HepG2 (cell line): ENCODE results near the gene HDAC4. TPM values are rescaled to one million over a fixed set of nuclear protein-coding genes. Genes with fewer than 3 reads are reported as not detected.

Experiments
- ATAC-seq: fragments of 200-7000 bp; cut with Tn5 transposase; 3 replicates; pipeline ENCODE4 v1.9.1; 2020; ENCODE audit warnings: mild to moderate bottlenecking, moderate library complexity
- BruUV-seq: library from RNA; stranded (reverse); fragments of 400-500 nt; replicated peaks from 2 replicates; lab custom pipeline; 2021; lab: Mats Ljungman, UMichigan
- CTCF ChIA-PET: fragments of 300-600 bp; formaldehyde crosslinking; extraction: SDS; loops from one replicate; lab custom pipeline; 2021; ENCODE audit warnings: low total read pairs, inconsistent platforms, low intra/inter-chr PET ratio; lab: Yijun Ruan, JAX
- POLR2A ChIA-PET: fragments of 350-600 bp; sonication (Branson Sonifier 250); formaldehyde crosslinking; loops from one replicate; lab custom pipeline; 2020; ENCODE audit warnings: antibody characterized with exemption, inconsistent platforms; lab: Yijun Ruan, JAX
- DNase-seq: peaks from one replicate; pipeline ENCODE4 v3.0.0-alpha.2; 2015; ENCODE audit warnings: low spot score
- FAIRE-seq: peaks from 3 replicates; lab custom pipeline; 2011; peaks lifted over from hg19 to GRCh38; lab: Jason Lieb, UNC
- H2AFZ ChIP-seq: one replicate; pipeline ENCODE4 v1.6.1; 2011; ENCODE audit warnings: low read length, inconsistent platforms
- H3K27ac ChIP-seq: fragments of 300-600 bp; 3 replicates; pipeline ENCODE4 v1.8.0; 2011; ENCODE audit warnings: mixed run types, mild to moderate bottlenecking, mixed read lengths, low read length, inconsistent platforms; ENCODE audit not compliant: insufficient read depth; ENCODE audit errors: extremely low read length
- H3K27me3 ChIP-seq, 2 experiments: fragments of 200-600 bp in 1 of 2; 2 replicates in 1 of 2; 3 replicates in 1 of 2; pipeline versions ENCODE4 v1.6.0 to v1.8.0; 2011; ENCODE audit warnings: low read length in 2 of 2, mild to moderate bottlenecking in 2 of 2, moderate library complexity in 2 of 2, inconsistent platforms in 1 of 2; ENCODE audit not compliant: insufficient read depth in 2 of 2, control insufficient read depth in 1 of 2
- H3K36me3 ChIP-seq, 2 experiments: fragments of 200-600 bp in 1 of 2; replicated peaks in 1 of 2; 2 replicates in 1 of 2; 3 replicates in 1 of 2; pipeline versions ENCODE4 v1.5.1 to v1.8.0; 2011; ENCODE audit warnings: low read length in 2 of 2, inconsistent platforms in 1 of 2; ENCODE audit not compliant: insufficient read depth in 2 of 2, control insufficient read depth in 1 of 2
- H3K4me1 ChIP-seq: 2 replicates; pipeline ENCODE4 v1.5.1; 2012; ENCODE audit warnings: low read length, inconsistent platforms; ENCODE audit not compliant: insufficient read depth
- H3K4me2 ChIP-seq: 2 replicates; pipeline ENCODE4 v1.6.0; 2011; ENCODE audit warnings: low read depth, low read length, inconsistent platforms
- H3K4me3 ChIP-seq, 3 experiments: fragments of 200-600 bp in 1 of 3; sonication (generic), shearing (Covaris generic) in 1 of 3; replicated peaks in 1 of 3; 2 replicates each; pipeline ENCODE4 v1.5.1; 2011 to 2016; ENCODE audit warnings: low read length in 3 of 3, inconsistent platforms in 2 of 3, low read depth in 2 of 3, mild to moderate bottlenecking in 2 of 3, control low read depth in 1 of 3, mixed read lengths in 1 of 3; ENCODE audit not compliant: insufficient read depth in 1 of 3
- H3K79me2 ChIP-seq: one replicate; pipeline ENCODE4 v1.6.1; 2011; ENCODE audit warnings: low read length, inconsistent platforms; ENCODE audit not compliant: insufficient read depth
- H3K9ac ChIP-seq: 2 replicates; pipeline ENCODE4 v1.6.0; 2011; ENCODE audit warnings: mild to moderate bottlenecking, low read depth, low read length, inconsistent platforms; ENCODE audit not compliant: insufficient read depth
- H3K9me3 ChIP-seq: 2 replicates; pipeline ENCODE4 v1.5.1; 2012; ENCODE audit warnings: mild to moderate bottlenecking, low read length
- H4K20me1 ChIP-seq: 2 replicates; pipeline ENCODE4 v1.6.0; 2011; ENCODE audit warnings: inconsistent platforms, mild to moderate bottlenecking, low read length, moderate library complexity; ENCODE audit not compliant: insufficient read depth
- HDAC6 ChIP-seq: fragments of 200-600 bp; sonication (generic); IDR thresholded peaks from 2 replicates; pipeline ENCODE4 v1.7.0; 2017; ENCODE audit warnings: mild to moderate bottlenecking, antibody characterized with exemption, low read length, low read depth
- PRPF4 ChIP-seq: fragments of 200-400 bp; formaldehyde crosslinking; IDR thresholded peaks from 2 replicates; pipeline ENCODE4 v1.6.1; 2016; ENCODE audit warnings: low read length, low read depth; ENCODE audit not compliant: poor library complexity, severe bottlenecking
- SP5 ChIP-seq: IDR thresholded peaks from 2 replicates; pipeline ENCODE4 v1.6.1; 2016; ENCODE audit warnings: low read depth, borderline replicate concordance
- STAT6 ChIP-seq: sonication (generic); formaldehyde crosslinking; IDR thresholded peaks from 2 replicates; pipeline ENCODE4 v1.4.0; 2020; ENCODE audit warnings: missing genetic modification reagents, mild to moderate bottlenecking, borderline replicate concordance
- ZNF230 ChIP-seq: sonication (generic); formaldehyde crosslinking; IDR thresholded peaks from 2 replicates; pipeline ENCODE4 v1.4.0; 2020; ENCODE audit warnings: mild to moderate bottlenecking, missing genetic modification reagents
- whole genome bisulfite sequencing: methylation state at CpG from one replicate; pipeline ENCODE4 v1.1.6; 2017; ENCODE audit warnings: low lambda C conversion rate; 5-methylcytosine and 5-hydroxymethylcytosine counted together
- in situ Hi-C: cut with HindIII; loops from 2 replicates; pipeline ENCODE4 v1.10.0; 2017; ENCODE audit warnings: low pct_unique_long_range_greater_than_20kb; ENCODE audit not compliant: extremely low pct_ligation_motif_present
- intact Hi-C: fragments of 100-400 bp; cut with micrococcal nuclease; formaldehyde crosslinking; loops from one replicate; pipeline ENCODE4 v1.10.0; 2022; ENCODE audit not compliant: unreplicated experiment
- polyA plus RNA-seq, 8 experiments: library from polyadenylated mRNA; depleted of rRNA in 3 of 8; stranded (reverse) in 7 of 8; unstranded in 1 of 8; fragments of >200 nt; fragmentation: Illumina TruSeq in 4 of 8; extraction: Trizol in 4 of 8; gene quantifications; 2 replicates each; pipeline versions ENCODE4 v1.2.1 to v1.2.3, GENCODE V29; 2011 to 2016; ENCODE audit warnings: low read depth in 4 of 8, missing spikeins in 1 of 8, mixed read lengths in 1 of 8; ENCODE audit not compliant: insufficient read depth in 1 of 8
- total RNA-seq, 5 experiments: library from RNA; depleted of rRNA; stranded (reverse); fragments of >200 nt; fragmentation: Illumina TruSeq; extraction: Trizol; gene quantifications; 2 replicates each; pipeline ENCODE4 v1.2.3, GENCODE V29; 2016; ENCODE audit warnings: low read depth in 1 of 5

HDAC4 gene
- total and polyA plus RNA-seq, 2 of the 13 experiments (the other 11 are each of a cell fraction or from before 2014, with no cell fraction given) = 10.1 to 11.5 TPM

GRCh38 chr2:239064253-239064652 is 336.6 kb downstream of the HDAC4 start:
- Histone ChIP-seq H3K4me2 (no peak overlapping the region), H3K36me3 (peaks cover 4 to 26% of the 10 kb centered on the region in 2 experiments; a peak in 4 of 5 replicates), H3K27ac (no peak overlapping the region), H3K27me3 (no peaks in the 10 kb centered on the region), H3K4me1 (no peaks in the 10 kb centered on the region), H3K4me3 (no peak overlapping the region), H3K9me3 (no peaks in the 10 kb centered on the region), H3K9ac (no peak overlapping the region), H4K20me1 (no peaks in the 10 kb centered on the region; the same call in 1 of the 2 replicates), H3K79me2 (no peaks in the 10 kb centered on the region), H2AFZ (no peak overlapping the region)
- ATAC-seq (no peak), DNase-seq (no peak), FAIRE-seq (no peak)
- BruUV-seq = no TSS peak
- TF ChIP-seq SP5 (CRISPR knock-in tag) = no peak
- in situ Hi-C loops (no loop called here), intact Hi-C loops (no loop called here)
- POLR2A ChIA-PET = no interaction called here
- over 99% methylated on average over 12 of the region's 12 CpGs for WGBS
- CTCF ChIA-PET = no interaction called here

- H3K4me2 ChIP-seq = no peak overlapping the region
- H3K79me2 ChIP-seq = no peaks in the 10 kb centered on the region
- no TSS peak for BruUV-seq
- H2AFZ ChIP-seq = no peak overlapping the region
- H3K36me3 ChIP-seq = peaks cover 4 to 23% of the 10 kb centered on the region in 2 experiments; a peak in 4 of 5 replicates
- in situ Hi-C loops = no loop called here
- ATAC-seq (no peak), DNase-seq (no peak), FAIRE-seq (no peak)
- TF ChIP-seq ZNF230 (CRISPR knock-in tag) = no peak
- no peak for TF ChIP-seq HDAC6
- no peak for TF ChIP-seq STAT6 (CRISPR knock-in tag)
- TF ChIP-seq PRPF4 = no peak
- H3K27ac ChIP-seq = no peak overlapping the region
- no peaks in the 10 kb centered on the region for H3K4me1 ChIP-seq
- intact Hi-C loops = no loop called here
- no peaks in the 10 kb centered on the region for H3K27me3 ChIP-seq
- no peak overlapping the region for H3K9ac ChIP-seq
- H3K4me3 ChIP-seq = no peak overlapping the region
- CTCF ChIA-PET = no interaction called here
- WGBS = 94% methylated on average over 12 of the region's 14 CpGs
- POLR2A ChIA-PET = no interaction called here
- no peaks in the 10 kb centered on the region; the same call in 1 of the 2 replicates for H4K20me1 ChIP-seq
- no peaks in the 10 kb centered on the region for H3K9me3 ChIP-seq
Measured at GRCh38 chr2:239062743-239063142, 338.1 kb downstream of the HDAC4 start.
